H1 (cell line): Measurements from ENCODE around the gene MBLAC2.

Source experiments
- CBX5 ChIP-seq: fragments of 300-800, 300-1000 bp; sonication (generic); IDR thresholded peaks from 2 replicates; pipeline ENCODE4 v1.7.1; 2016; ENCODE audit warnings: antibody characterized with exemption, low read length, low read depth
- EGR1 ChIP-seq: IDR thresholded peaks from 2 replicates; pipeline ENCODE4 v1.6.1; 2011; ENCODE audit warnings: low read depth, low read length, borderline replicate concordance
- EP300 ChIP-seq, 2 experiments: IDR thresholded peaks; 1 replicate in 1 of 2; 2 replicates in 1 of 2; pipeline ENCODE4 v1.6.1; 2011 to 2012; ENCODE audit warnings: low read depth in 2 of 2, low read length in 2 of 2, mild to moderate bottlenecking in 2 of 2, borderline replicate concordance in 1 of 2, inconsistent platforms in 1 of 2, moderate library complexity in 1 of 2
- EZH2 ChIP-seq: fragments of 200-600 bp; sonication (generic); IDR thresholded peaks from 2 replicates; pipeline ENCODE4 v1.7.1; 2012; ENCODE audit warnings: low read depth, mild to moderate bottlenecking, moderate library complexity, low read length, inconsistent platforms; ENCODE audit not compliant: severe bottlenecking
- HDAC2 ChIP-seq, 2 experiments: fragments of 300-600 bp in 1 of 2; sonication (generic) in 1 of 2; IDR thresholded peaks; 2 replicates each; pipeline ENCODE4 v1.6.1; 2011 to 2012; ENCODE audit warnings: low read depth in 2 of 2, low read length in 2 of 2, mild to moderate bottlenecking in 2 of 2, moderate library complexity in 2 of 2, borderline replicate concordance in 1 of 2, inconsistent platforms in 1 of 2
- HDAC6 ChIP-seq: IDR thresholded peaks from one replicate; pipeline ENCODE4 v1.7.1; 2012; ENCODE audit warnings: low read depth, mild to moderate bottlenecking, inconsistent platforms, low read length, moderate library complexity
- JUN ChIP-seq: IDR thresholded peaks from 2 replicates; pipeline ENCODE4 v1.6.1; 2011; ENCODE audit warnings: low read depth, mild to moderate bottlenecking, improper control_type of control experiment, low read length
- NRF1 ChIP-seq: IDR thresholded peaks from 2 replicates; pipeline ENCODE4 v1.6.1; 2011; ENCODE audit warnings: mild to moderate bottlenecking, low read depth, low read length, improper control_type of control experiment
- POLR2A ChIP-seq, 2 experiments: IDR thresholded peaks; 1 replicate in 1 of 2; 2 replicates in 1 of 2; pipeline ENCODE4 v1.6.1; 2011; ENCODE audit warnings: low read depth in 2 of 2, low read length in 2 of 2, mild to moderate bottlenecking in 2 of 2; ENCODE audit errors: control extremely low read depth in 1 of 2
- POLR2AphosphoS5 ChIP-seq: IDR thresholded peaks from 2 replicates; pipeline ENCODE4 v1.6.1; 2011; ENCODE audit warnings: low read depth, low read length
- TAF1 ChIP-seq: IDR thresholded peaks from 2 replicates; pipeline ENCODE4 v1.6.1; 2011; ENCODE audit warnings: mild to moderate bottlenecking, low read depth, low read length
- TBP ChIP-seq: IDR thresholded peaks from 2 replicates; pipeline ENCODE4 v1.6.1; 2011; ENCODE audit warnings: low read depth, low read length, improper control_type of control experiment
- ZNF274 ChIP-seq: IDR thresholded peaks from 2 replicates; pipeline ENCODE4 v1.7.0; 2012; ENCODE audit warnings: low read length, borderline replicate concordance; ENCODE audit errors: extremely low read depth
- TF ChIP-seq, protein P1 (sequence below), 3 experiments: IDR thresholded peaks; 1 replicate in 2 of 3; 2 replicates in 1 of 3; pipeline versions ENCODE4 v1.5.1 to v1.6.1; 2011; ENCODE audit warnings: low read length in 3 of 3, mild to moderate bottlenecking in 3 of 3, inconsistent platforms in 2 of 3, low read depth in 1 of 3, moderate library complexity in 1 of 3; ENCODE audit not compliant: insufficient read depth in 1 of 3; ENCODE audit errors: control extremely low read depth in 1 of 3

- TF ChIP-seq CBX5: no peak
- TF ChIP-seq HDAC2 (IDR thresholded peaks at IDR 0.05; ENCODE audit: borderline replicate concordance in 1 of 2, low read depth in 2 of 2, low read length in 2 of 2): no peak
- TF ChIP-seq ZNF274: no peak
- TF ChIP-seq JUN: no peak
- no peak for TF ChIP-seq POLR2AphosphoS5
- TF ChIP-seq, protein P1, sequence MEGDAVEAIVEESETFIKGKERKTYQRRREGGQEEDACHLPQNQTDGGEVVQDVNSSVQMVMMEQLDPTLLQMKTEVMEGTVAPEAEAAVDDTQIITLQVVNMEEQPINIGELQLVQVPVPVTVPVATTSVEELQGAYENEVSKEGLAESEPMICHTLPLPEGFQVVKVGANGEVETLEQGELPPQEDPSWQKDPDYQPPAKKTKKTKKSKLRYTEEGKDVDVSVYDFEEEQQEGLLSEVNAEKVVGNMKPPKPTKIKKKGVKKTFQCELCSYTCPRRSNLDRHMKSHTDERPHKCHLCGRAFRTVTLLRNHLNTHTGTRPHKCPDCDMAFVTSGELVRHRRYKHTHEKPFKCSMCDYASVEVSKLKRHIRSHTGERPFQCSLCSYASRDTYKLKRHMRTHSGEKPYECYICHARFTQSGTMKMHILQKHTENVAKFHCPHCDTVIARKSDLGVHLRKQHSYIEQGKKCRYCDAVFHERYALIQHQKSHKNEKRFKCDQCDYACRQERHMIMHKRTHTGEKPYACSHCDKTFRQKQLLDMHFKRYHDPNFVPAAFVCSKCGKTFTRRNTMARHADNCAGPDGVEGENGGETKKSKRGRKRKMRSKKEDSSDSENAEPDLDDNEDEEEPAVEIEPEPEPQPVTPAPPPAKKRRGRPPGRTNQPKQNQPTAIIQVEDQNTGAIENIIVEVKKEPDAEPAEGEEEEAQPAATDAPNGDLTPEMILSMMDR (IDR thresholded peaks at IDR 0.05; ENCODE audit: control extremely low read depth in 1 of 3, insufficient read depth in 1 of 3, low read depth in 1 of 3, low read length in 3 of 3): no peak
- TF ChIP-seq POLR2A (IDR thresholded peaks at IDR 0.05; ENCODE audit: control extremely low read depth in 1 of 2, low read depth in 2 of 2, low read length in 2 of 2): no peak
- TF ChIP-seq TBP: no peak
- TF ChIP-seq NRF1: no peak
- TF ChIP-seq EZH2: no peak
- TF ChIP-seq EGR1: no peak
- no peak for TF ChIP-seq EP300 (IDR thresholded peaks at IDR 0.05; ENCODE audit: borderline replicate concordance in 1 of 2, low read depth in 2 of 2, low read length in 2 of 2)
- no peak for TF ChIP-seq TAF1
- no peak for TF ChIP-seq HDAC6
Observed at GRCh38 chr5:90424245-90424644, 50.3 kb downstream of the MBLAC2 start.
